SU-DHL-6 (cell line): Measurements from ENCODE around the gene TMCO4.

Experiments
- EZH2phosphoT487 ChIP-seq: fragments of 200-600 bp; sonication (generic), shearing (Covaris generic); conservative IDR thresholded peaks from 2 replicates; pipeline ENCODE4 v1.6.1; 2018; ENCODE audit warnings: mild to moderate bottlenecking, antibody characterized with exemption, low read length, moderate library complexity, mixed read lengths
- TF ChIP-seq, protein P1 (sequence below): fragments of 200-600 bp; sonication (generic); IDR thresholded peaks from one replicate; pipeline ENCODE4 v1.5.1; 2017; ENCODE audit warnings: antibody characterized with exemption, mild to moderate bottlenecking, low read length, moderate library complexity; ENCODE audit not compliant: insufficient read depth, poor library complexity, severe bottlenecking

GRCh38 chr1:19698181-19698580, 101.5 kb downstream of the TMCO4 start:
- TF ChIP-seq, protein P1, sequence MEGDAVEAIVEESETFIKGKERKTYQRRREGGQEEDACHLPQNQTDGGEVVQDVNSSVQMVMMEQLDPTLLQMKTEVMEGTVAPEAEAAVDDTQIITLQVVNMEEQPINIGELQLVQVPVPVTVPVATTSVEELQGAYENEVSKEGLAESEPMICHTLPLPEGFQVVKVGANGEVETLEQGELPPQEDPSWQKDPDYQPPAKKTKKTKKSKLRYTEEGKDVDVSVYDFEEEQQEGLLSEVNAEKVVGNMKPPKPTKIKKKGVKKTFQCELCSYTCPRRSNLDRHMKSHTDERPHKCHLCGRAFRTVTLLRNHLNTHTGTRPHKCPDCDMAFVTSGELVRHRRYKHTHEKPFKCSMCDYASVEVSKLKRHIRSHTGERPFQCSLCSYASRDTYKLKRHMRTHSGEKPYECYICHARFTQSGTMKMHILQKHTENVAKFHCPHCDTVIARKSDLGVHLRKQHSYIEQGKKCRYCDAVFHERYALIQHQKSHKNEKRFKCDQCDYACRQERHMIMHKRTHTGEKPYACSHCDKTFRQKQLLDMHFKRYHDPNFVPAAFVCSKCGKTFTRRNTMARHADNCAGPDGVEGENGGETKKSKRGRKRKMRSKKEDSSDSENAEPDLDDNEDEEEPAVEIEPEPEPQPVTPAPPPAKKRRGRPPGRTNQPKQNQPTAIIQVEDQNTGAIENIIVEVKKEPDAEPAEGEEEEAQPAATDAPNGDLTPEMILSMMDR = no peak
- TF ChIP-seq EZH2phosphoT487 = no peak
